ENCODE data around the gene PEAK3. TPM values are rescaled to one million over a fixed set of nuclear protein-coding genes. Genes with fewer than 3 reads are reported as not detected.
A peak's percentile ranks its signal among the peaks of the same experiment; 100 is the strongest.

The PEAK3 gene
- total and polyA plus RNA-seq, 10 of the 15 experiments (the other 5 are each of a cell fraction or from before 2014, with no cell fraction given): 0.03 to 0.10 (median 0.05) TPM; not detected in 7

GRCh38 chr19:2244125-2244411 is 37.9 kb downstream of the PEAK3 start:
- no peak overlapping the region for H3K4me2 ChIP-seq (ENCODE audit: control insufficient read depth, insufficient read depth)
- RAD21 ChIA-PET (ENCODE audit: unreplicated experiment): no interaction called here
- no peak overlapping the region for H3K9ac ChIP-seq (ENCODE audit: control insufficient read depth, insufficient read depth, low read length)
- TF ChIP-seq POLR2A (IDR thresholded peaks at IDR 0.05; ENCODE audit: low read depth, low read length) (peak; percentile 6; the same call in 1 of the 2 replicates), SMARCA5 (IDR thresholded peaks at IDR 0.05) (no peak)
- WGBS (ENCODE audit: insufficient coverage, insufficient replicate concordance, low lambda C conversion rate, missing lambda C conversion rate): 82% methylated on average over 12 of the region's 12 CpGs
- no TSS peak for BruUV-seq (replicated peaks)
- H3K79me2 ChIP-seq (ENCODE audit: control insufficient read depth, insufficient read depth, low read length): peaks cover 41% of the 10 kb centered on the region
- no peaks in the 10 kb centered on the region for H3K27me3 ChIP-seq (replicated peaks in 1 of 2; ENCODE audit: control insufficient read depth in 2 of 2, insufficient read depth in 2 of 2, low read length in 1 of 2)
- intact Hi-C loops (cut with micrococcal nuclease; ENCODE audit: unreplicated experiment) (no loop called here), in situ Hi-C loops (cut with MboI) (no loop called here)
- peaks cover 23% of the 10 kb centered on the region for H4K20me1 ChIP-seq (ENCODE audit: control insufficient read depth, insufficient read depth)
- H2AFZ ChIP-seq (ENCODE audit: control insufficient read depth, low read depth, low read length): no peak overlapping the region
- ATAC-seq (no peak), FAIRE-seq (no peak), DNase-seq (ENCODE audit: low read depth, low spot score) (no peak)
- no peaks in the 10 kb centered on the region for H3K9me3 ChIP-seq (replicated peaks; ENCODE audit: control insufficient read depth, insufficient read depth, low read length)
- CTCF ChIA-PET: no interaction called here
- peaks cover 12 to 49% of the 10 kb centered on the region in 2 experiments; a peak in 3 of 4 replicates for H3K36me3 ChIP-seq (ENCODE audit: control insufficient read depth in 2 of 2, insufficient read depth in 2 of 2, low read length in 1 of 2)
- no peak overlapping the region for H3K4me3 ChIP-seq
- H3K4me1 ChIP-seq (ENCODE audit: control insufficient read depth, insufficient read depth, low read length): no peaks in the 10 kb centered on the region; the same call in 1 of the 2 replicates
- SMC1A ChIA-PET (ENCODE audit: uncharacterized antibody, unreplicated experiment): no interaction called here
- POLR2A ChIA-PET: no interaction called here
- H3K27ac ChIP-seq (ENCODE audit: control insufficient read depth, insufficient read depth): no peak overlapping the region

GRCh38 chr19:2243274-2244124 is 38.5 kb downstream of the PEAK3 start:
- no peak overlapping the region for H3K4me2 ChIP-seq (ENCODE audit: control insufficient read depth, insufficient read depth)
- ATAC-seq (no peak), DNase-seq (ENCODE audit: low read depth, low spot score) (no peak), FAIRE-seq (no peak)
- H3K79me2 ChIP-seq (ENCODE audit: control insufficient read depth, insufficient read depth, low read length): peaks cover 46% of the 10 kb centered on the region
- CTCF ChIA-PET: interaction anchor here (0.8 kb wide), 1 partner anchor 404 kb away, joined by 3 read pairs; no protein-coding TSS in a partner anchor
- H3K27ac ChIP-seq (ENCODE audit: control insufficient read depth, insufficient read depth): no peak overlapping the region
- peaks cover 5% of the 10 kb centered on the region for H3K4me1 ChIP-seq (ENCODE audit: control insufficient read depth, insufficient read depth, low read length)
- no peaks in the 10 kb centered on the region for H3K9me3 ChIP-seq (replicated peaks; ENCODE audit: control insufficient read depth, insufficient read depth, low read length)
- no peak overlapping the region for H3K9ac ChIP-seq (ENCODE audit: control insufficient read depth, insufficient read depth, low read length)
- SMC1A ChIA-PET (ENCODE audit: uncharacterized antibody, unreplicated experiment): no interaction called here
- peak; percentile 38; the same call in 1 of the 2 replicates for TF ChIP-seq POLR2A (IDR thresholded peaks at IDR 0.05; ENCODE audit: low read depth, low read length)
- no peak for TF ChIP-seq PAX5 (IDR thresholded peaks at IDR 0.05; ENCODE audit: borderline replicate concordance, low read depth, low read length)
- RAD21 ChIA-PET (ENCODE audit: unreplicated experiment): no interaction called here
- no peak overlapping the region for H3K4me3 ChIP-seq
- peaks cover 12 to 48% of the 10 kb centered on the region in 2 experiments; a peak in 3 of 4 replicates for H3K36me3 ChIP-seq (ENCODE audit: control insufficient read depth in 2 of 2, insufficient read depth in 2 of 2, low read length in 1 of 2)
- intact Hi-C loops (cut with micrococcal nuclease; ENCODE audit: unreplicated experiment) (no loop called here), in situ Hi-C loops (cut with MboI) (no loop called here)
- H4K20me1 ChIP-seq (ENCODE audit: control insufficient read depth, insufficient read depth): peaks cover 23% of the 10 kb centered on the region
- 91% methylated on average over 32 of the region's 32 CpGs for WGBS (ENCODE audit: insufficient coverage, insufficient replicate concordance, low lambda C conversion rate, missing lambda C conversion rate)
- no TSS peak for BruUV-seq (replicated peaks)
- H2AFZ ChIP-seq (ENCODE audit: control insufficient read depth, low read depth, low read length): no peak overlapping the region
- H3K27me3 ChIP-seq (replicated peaks in 1 of 2; ENCODE audit: control insufficient read depth in 2 of 2, insufficient read depth in 2 of 2, low read length in 1 of 2): no peaks in the 10 kb centered on the region
- POLR2A ChIA-PET: no interaction called here
